NCI-H1048 (cell line): ENCODE data around the gene FARP2.
"Not testable (repeated sequence)": the region's sequence is repeated elsewhere in the genome, so short reads cannot be mapped to it uniquely, and the experiment has no call there.

Experiments
- DNase-seq: peaks from one replicate; lab custom pipeline; 2025; lab: John Stamatoyannopoulos, UW

FARP2 gene, protein sequence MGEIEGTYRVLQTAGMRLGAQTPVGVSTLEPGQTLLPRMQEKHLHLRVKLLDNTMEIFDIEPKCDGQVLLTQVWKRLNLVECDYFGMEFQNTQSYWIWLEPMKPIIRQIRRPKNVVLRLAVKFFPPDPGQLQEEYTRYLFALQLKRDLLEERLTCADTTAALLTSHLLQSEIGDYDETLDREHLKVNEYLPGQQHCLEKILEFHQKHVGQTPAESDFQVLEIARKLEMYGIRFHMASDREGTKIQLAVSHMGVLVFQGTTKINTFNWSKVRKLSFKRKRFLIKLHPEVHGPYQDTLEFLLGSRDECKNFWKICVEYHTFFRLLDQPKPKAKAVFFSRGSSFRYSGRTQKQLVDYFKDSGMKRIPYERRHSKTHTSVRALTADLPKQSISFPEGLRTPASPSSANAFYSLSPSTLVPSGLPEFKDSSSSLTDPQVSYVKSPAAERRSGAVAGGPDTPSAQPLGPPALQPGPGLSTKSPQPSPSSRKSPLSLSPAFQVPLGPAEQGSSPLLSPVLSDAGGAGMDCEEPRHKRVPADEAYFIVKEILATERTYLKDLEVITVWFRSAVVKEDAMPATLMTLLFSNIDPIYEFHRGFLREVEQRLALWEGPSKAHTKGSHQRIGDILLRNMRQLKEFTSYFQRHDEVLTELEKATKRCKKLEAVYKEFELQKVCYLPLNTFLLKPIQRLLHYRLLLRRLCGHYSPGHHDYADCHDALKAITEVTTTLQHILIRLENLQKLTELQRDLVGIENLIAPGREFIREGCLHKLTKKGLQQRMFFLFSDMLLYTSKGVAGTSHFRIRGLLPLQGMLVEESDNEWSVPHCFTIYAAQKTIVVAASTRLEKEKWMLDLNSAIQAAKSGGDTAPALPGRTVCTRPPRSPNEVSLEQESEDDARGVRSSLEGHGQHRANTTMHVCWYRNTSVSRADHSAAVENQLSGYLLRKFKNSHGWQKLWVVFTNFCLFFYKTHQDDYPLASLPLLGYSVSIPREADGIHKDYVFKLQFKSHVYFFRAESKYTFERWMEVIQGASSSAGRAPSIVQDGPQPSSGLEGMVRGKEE

GRCh38 chr2:241355983-241356870 is at the start of gene FARP2:
TSS of gene FARP2 (plus strand) at chr2:241356285. CDS start at chr2:241373108, 16,823 bp downstream.
- DNase-seq = peak; percentile 95

- no peak for DNase-seq
These were observed 49.0 kb upstream of the FARP2 start for GRCh38 chr2:241307055-241307454.

- DNase-seq = no peak
These were observed 47.8 kb upstream of the FARP2 start for GRCh38 chr2:241308267-241308666.

- no peak for DNase-seq
These were observed 47.1 kb upstream of the FARP2 start for GRCh38 chr2:241308832-241309500.

- no peak for DNase-seq
These were observed 46.4 kb upstream of the FARP2 start for GRCh38 chr2:241309684-241310117.

GRCh38 chr2:241310917-241311566 is 45.0 kb upstream of the FARP2 start:
- no peak for DNase-seq

DNA sequence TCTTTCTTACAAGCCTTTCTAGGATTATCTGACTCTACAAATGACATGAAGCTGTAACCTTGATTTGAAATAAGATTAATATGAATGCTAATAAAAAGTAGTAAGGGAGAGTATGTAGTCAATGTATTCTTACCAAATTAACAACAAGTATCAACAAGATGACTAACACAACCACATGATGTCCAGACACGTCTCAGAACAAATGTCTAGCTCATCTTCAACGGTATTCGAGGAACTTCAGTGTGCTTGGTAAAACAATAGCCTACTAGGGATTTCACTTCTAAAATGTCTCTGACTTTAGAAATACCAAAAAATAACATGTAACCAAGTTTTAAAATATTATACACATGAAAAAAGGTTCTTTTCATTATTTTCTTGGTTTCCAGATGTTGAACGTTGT is 44.0 kb upstream of the FARP2 start:
- DNase-seq = no peak

DNA sequence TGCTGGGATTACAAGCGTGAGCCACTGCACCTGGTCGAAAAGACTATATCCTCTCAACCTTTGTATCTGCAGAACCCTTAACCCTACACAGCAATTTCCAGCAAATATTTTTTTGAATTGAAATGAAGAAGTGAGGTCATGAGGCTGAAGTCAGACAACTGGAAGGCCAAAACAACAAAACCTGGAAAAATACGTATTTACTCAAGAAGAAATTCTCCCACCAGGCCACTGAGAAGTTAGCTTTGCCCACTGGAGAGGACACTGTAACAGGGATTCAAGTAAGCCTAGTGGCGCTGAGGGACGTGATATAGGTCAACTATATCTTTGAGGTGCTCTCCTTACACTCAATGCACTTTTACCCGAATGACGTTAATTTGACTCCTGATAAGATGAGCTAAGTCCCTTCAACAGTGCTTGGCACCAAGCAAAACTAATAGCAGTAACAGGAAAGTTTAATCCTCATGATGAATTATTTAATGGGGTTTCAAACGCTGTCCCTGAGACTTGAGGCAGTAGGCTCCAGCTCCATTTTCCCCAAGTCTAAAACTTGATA is 42.5 kb upstream of the FARP2 start:
- DNase-seq = no peak

DNA sequence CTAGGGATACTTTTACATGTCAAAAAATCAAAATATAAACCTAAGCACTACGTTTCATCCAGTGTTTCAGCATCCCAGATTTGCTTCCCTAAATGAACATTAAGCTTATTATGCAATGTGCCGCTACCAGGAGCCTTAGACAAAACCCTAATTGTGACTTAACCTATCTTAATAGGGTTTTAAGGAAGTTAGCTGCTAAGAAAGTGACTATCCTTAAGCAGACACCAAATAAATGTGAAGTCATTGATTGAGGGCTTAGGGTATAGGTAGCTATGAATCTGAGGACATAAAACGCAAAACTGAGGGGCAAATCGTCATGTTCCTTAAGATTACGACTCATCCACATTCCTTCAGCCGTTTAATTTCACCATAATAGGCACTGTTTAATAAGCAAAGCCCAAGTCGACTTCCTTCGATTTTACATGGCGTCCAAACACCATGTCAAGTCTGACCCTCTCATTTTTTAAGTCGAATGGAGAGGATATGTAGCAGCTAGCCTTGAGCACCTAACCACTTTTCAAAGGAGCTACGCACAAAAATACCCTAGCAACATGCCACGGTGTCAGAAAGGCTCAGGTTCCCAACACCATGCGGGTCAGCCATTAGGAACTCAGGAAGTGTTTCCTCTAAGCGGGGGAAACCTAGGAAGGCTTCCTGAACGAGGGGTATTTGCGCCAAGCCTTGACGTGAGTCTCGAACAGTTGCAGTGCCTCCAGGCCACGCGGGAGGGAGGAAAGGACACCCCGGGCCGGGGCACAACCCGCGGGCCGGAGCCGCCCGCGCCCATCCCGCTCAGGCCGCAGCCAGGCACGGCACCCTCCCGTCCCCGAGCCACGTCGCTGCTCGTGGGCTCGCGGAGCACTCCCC is 41.6 kb upstream of the FARP2 start:
- DNase-seq = no peak

DNA sequence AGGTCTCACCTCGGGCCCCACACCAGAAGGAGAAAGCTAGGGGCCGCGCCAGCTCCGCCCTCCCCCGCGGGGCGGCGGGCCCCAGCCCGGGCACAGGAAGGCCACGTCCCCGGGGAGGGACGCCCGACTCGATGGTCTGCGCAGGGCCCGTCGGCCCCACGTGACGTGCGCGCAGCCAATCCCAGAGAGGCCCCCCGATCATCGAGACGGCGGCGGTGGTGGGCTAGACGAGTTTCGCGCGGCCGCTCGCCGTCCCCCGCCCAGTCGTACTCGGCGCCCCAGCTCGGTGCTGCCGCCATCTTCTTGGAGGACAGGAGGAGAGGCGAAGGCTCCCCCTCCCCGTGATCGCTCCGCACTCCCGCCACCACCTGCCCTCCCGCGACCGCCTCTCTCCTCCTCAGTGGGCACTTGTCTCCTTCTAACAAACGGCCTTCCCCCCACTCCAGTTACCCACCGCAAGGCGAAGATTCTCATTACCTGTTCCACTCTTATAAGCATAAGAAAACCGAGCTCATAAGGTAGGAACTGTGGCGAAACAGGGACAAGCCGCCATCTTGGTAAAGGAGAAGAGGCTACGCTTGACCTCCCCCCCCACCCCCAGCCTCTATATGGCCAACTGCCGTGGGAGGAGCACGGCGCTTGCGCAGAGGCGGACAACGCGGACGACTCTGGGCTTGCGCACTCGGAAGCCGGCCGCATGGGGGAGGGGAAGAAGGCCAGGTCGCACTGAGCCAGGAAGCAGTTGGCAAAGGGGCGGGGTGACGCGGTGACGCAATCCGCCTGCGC is 40.8 kb upstream of the FARP2 start, which contains the start of gene HDLBP:
Gene HDLBP, minus strand, starts transcription at position 580 of the 786 bp plus-strand sequence. CDS start 48,803 bp downstream, outside the sequence.
- DNase-seq = peak; percentile 95

DNA sequence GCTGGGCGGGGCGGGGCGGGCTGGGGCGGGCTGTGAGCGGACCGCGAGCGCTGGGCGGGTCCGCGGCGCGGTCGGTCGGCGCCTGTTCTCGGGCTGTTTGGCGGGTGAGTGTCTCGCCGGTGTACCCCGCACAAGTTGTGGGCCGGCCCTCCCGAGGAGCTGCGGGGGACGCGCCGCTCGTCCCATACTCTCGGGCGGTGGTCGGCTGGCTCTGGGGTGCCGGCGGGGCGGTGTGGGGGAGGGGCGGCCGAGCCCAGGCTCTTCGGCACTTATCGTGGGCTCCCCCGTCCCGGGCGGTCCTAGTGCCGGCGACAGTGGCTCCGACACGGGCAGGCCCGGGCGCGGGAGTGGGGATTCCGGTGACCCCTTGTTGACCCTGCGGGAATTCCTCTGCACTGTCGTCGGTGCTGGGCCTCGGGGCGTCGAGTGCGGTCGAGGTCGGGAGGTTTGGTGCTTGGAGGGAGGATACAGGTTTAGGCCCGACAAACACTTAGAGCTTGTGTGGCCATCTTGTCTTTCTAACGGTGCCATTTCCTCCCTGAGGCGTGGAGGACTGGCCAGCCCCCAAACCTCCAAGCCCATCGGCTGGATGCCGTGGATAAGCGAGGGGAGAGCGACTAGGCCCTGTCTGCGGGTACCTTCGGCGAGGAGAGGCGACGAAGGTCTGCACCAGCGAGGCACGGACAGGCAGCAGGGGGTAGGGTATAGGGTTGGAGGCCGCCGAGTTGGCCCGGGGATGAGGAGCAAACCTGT is 40.0 kb upstream of the FARP2 start, which contains the start of gene SEPTIN2:
Gene SEPTIN2, plus strand, starts transcription at position 47 of the 753 bp plus-strand sequence. CDS start 8,308 bp downstream, outside the sequence.
- no peak for DNase-seq

DNA sequence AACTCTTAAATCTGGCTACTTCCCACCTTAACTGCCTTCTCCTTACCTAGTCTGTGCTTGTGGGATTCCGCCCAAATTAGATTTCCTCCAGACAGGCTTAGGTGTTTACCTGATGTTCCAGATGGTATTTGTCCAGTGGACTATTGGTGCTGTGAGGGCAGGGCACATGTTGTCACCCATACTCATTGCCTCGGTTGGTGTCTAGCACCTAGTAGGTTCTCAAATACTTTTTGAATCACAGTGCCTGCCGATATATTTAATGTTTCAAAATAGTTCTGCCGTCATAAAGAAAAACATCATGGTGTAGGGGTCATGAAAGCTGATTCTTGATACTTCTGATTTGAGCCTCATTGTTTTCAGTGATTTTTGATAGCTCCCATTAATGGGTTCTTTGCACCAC is 39.3 kb upstream of the FARP2 start:
- DNase-seq = no peak

GRCh38 chr2:241317391-241317790 is 38.7 kb upstream of the FARP2 start:
- DNase-seq = no peak

DNA sequence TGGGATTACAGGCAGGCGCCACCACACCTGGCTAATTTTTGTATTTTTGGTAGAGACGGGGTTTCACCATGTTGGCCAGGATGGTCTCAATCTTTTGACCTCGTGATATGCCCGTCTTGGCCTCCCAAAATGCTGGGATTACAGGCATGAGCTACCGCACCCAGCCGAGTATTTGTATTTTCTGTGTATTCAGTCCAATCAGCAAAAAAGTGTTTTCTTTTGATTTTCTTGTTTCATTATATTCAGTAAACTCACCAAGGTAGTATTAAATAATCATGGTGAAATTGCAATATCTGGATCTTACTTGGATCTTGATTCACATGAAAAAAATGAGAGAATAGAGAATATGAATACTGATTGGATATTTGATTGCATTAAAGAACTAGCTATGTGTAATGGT is 37.3 kb upstream of the FARP2 start:
- DNase-seq = not testable (repeated sequence)

DNA sequence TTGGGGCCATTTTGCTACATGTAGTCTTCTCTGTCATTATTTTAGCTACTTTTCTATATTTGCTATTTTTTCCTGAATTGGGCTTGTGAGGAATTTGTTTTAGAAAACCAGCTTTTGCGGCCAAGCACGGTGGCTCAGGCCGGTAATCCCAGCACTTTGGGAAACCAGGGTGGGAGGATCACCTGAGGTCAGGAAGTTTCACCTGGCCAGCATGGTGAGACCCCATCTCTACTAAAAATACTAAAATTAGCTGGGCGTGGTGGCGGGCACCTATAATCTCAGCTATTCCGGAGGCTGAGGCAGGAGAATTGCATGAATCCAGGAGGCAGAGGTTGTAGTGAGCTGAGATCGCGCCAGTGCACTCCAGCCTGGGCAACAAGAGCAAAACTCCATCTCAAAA is 35.7 kb upstream of the FARP2 start:
- DNase-seq = no peak

- no peak for DNase-seq
These were observed 35.1 kb upstream of the FARP2 start for GRCh38 chr2:241321033-241321432.

GRCh38 chr2:241321886-241322285 is 34.2 kb upstream of the FARP2 start:
- no peak for DNase-seq
